Kidney (tissue), 14 donors: Measurements from ENCODE around the gene CCDC57. TPM values are rescaled to one million over a fixed set of nuclear protein-coding genes. Genes with fewer than 3 reads are reported as not detected.

Source experiments
- DNase-seq, 5 donors: peaks; one replicate each; pipeline ENCODE4 v3.0.0-alpha.2; 2013 to 2020
- FAIRE-seq: peaks from 2 replicates; lab custom pipeline; 2012; peaks lifted over from hg19 to GRCh38; lab: Jason Lieb, UNC
- H3K27ac ChIP-seq, 2 donors: one replicate each; pipeline ENCODE4 v1.7.0; 2013; ENCODE audit warnings: low read depth in 2 of 2, low read length in 2 of 2, inconsistent platforms in 1 of 2
- H3K27me3 ChIP-seq: one replicate; pipeline ENCODE4 v1.7.1; 2013; ENCODE audit warnings: low read length, inconsistent platforms; ENCODE audit not compliant: control insufficient read depth, insufficient read depth
- H3K36me3 ChIP-seq, 3 donors: one replicate each; pipeline versions ENCODE4 v1.7.0 to v1.7.1; 2013; ENCODE audit warnings: low read length in 3 of 3, control low read depth in 1 of 3, inconsistent platforms in 1 of 3; ENCODE audit not compliant: insufficient read depth in 3 of 3, control insufficient read depth in 2 of 3
- H3K4me1 ChIP-seq, 3 donors: one replicate each; pipeline versions ENCODE4 v1.7.0 to v1.7.1; 2013; ENCODE audit warnings: low read length in 3 of 3, inconsistent platforms in 1 of 3, low read depth in 1 of 3; ENCODE audit not compliant: control insufficient read depth in 2 of 3, insufficient read depth in 2 of 3
- H3K4me3 ChIP-seq, 3 donors: one replicate each; pipeline versions ENCODE4 v1.7.0 to v1.8.1; 2013; ENCODE audit warnings: low read length in 3 of 3, control low read depth in 1 of 3, inconsistent platforms in 1 of 3
- H3K9ac ChIP-seq, 3 donors: one replicate each; pipeline versions ENCODE4 v1.7.0 to v1.7.1; 2013; ENCODE audit warnings: low read length in 3 of 3, control low read depth in 1 of 3, inconsistent platforms in 1 of 3
- H3K9me3 ChIP-seq, 3 donors: one replicate each; pipeline versions ENCODE4 v1.7.0 to v1.7.1; 2013; ENCODE audit warnings: low read length in 3 of 3, control low read depth in 1 of 3, inconsistent platforms in 1 of 3; ENCODE audit not compliant: control insufficient read depth in 2 of 3, insufficient read depth in 1 of 3
- intact Hi-C: fragments of 100-400 bp; cut with DNase I; formaldehyde crosslinking; loops from one replicate; pipeline ENCODE4 v1.11.1; 2022
- polyA plus RNA-seq: library from polyadenylated mRNA; stranded (reverse); fragments of 350-450 nt; fragmentation: Illumina TruSeq; extraction: RNeasy Lipid Tissue Mini Kit (QIAGEN cat#74804); gene quantifications from one replicate; pipeline ENCODE4 v1.2.3, GENCODE V29; 2014; ENCODE audit warnings: low read depth, low replicate concordance; ENCODE audit not compliant: insufficient read depth
- total RNA-seq: library from RNA; stranded (reverse); fragmentation: NEBNext Ultra II Directional; extraction: Animal tissue kit (Norgen Biotek cat#: 25700); gene quantifications from one replicate; pipeline ENCODE4 v1.2.1, GENCODE V29; 2021
- TF ChIP-seq, protein P1 (sequence below): IDR thresholded peaks from 3 replicates; pipeline ENCODE4 v1.5.1; 2012; ENCODE audit warnings: mild to moderate bottlenecking, moderate library complexity, borderline replicate concordance; ENCODE audit not compliant: insufficient read depth; ENCODE audit errors: extremely low read depth
- donor health status: control.
- donor health status: control.
- donor health status: control.
- donor health status: control.
- donor health status: control.
- donor health status: DM: yes; HTN: yes; CAD: no.
- donor health status: Normal renal cell carcinoma (clear cell type).

The CCDC57 gene
- total and polyA plus RNA-seq, 2 donors from 2014 or later, result 46.7 to 79.4 TPM

DNA sequence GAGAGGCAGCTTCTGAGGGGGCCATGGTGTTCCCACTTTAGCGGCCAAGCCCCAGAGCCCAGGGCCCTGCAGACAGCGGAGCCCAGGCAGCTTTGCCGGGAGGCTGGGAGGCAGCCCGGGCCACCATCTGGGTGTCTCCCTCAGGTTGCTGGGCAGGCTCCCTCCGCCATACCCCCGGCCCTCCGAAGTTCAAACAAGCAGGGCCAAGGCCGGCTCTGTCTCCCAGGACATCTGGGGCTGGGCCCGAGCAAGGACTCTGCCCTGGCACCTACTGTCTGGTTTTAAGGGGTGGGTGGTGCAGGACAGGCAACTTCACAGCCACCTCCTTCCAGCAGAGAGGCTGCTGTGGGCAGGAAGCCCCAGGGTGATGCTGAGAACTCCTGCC, 149.7 kb downstream of the CCDC57 start:
- TF ChIP-seq, protein P1, sequence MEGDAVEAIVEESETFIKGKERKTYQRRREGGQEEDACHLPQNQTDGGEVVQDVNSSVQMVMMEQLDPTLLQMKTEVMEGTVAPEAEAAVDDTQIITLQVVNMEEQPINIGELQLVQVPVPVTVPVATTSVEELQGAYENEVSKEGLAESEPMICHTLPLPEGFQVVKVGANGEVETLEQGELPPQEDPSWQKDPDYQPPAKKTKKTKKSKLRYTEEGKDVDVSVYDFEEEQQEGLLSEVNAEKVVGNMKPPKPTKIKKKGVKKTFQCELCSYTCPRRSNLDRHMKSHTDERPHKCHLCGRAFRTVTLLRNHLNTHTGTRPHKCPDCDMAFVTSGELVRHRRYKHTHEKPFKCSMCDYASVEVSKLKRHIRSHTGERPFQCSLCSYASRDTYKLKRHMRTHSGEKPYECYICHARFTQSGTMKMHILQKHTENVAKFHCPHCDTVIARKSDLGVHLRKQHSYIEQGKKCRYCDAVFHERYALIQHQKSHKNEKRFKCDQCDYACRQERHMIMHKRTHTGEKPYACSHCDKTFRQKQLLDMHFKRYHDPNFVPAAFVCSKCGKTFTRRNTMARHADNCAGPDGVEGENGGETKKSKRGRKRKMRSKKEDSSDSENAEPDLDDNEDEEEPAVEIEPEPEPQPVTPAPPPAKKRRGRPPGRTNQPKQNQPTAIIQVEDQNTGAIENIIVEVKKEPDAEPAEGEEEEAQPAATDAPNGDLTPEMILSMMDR, result no peak
- no peak for FAIRE-seq
- no peaks in the 10 kb centered on the region for H3K27me3 ChIP-seq
- H3K4me3 ChIP-seq, result no peak overlapping the region
- H3K9me3 ChIP-seq, result no peaks in the 10 kb centered on the region
- no peak for DNase-seq
- H3K9ac ChIP-seq, result no peak overlapping the region
- H3K36me3 ChIP-seq, result peaks cover 0 to 21% (median 4%) of the 10 kb centered on the region in 3 donors
- intact Hi-C loops, result no loop called here
- H3K4me1 ChIP-seq, result peaks cover 0 to 18% (median 11%) of the 10 kb centered on the region in 3 donors
- H3K27ac ChIP-seq, result no peak overlapping the region

DNA sequence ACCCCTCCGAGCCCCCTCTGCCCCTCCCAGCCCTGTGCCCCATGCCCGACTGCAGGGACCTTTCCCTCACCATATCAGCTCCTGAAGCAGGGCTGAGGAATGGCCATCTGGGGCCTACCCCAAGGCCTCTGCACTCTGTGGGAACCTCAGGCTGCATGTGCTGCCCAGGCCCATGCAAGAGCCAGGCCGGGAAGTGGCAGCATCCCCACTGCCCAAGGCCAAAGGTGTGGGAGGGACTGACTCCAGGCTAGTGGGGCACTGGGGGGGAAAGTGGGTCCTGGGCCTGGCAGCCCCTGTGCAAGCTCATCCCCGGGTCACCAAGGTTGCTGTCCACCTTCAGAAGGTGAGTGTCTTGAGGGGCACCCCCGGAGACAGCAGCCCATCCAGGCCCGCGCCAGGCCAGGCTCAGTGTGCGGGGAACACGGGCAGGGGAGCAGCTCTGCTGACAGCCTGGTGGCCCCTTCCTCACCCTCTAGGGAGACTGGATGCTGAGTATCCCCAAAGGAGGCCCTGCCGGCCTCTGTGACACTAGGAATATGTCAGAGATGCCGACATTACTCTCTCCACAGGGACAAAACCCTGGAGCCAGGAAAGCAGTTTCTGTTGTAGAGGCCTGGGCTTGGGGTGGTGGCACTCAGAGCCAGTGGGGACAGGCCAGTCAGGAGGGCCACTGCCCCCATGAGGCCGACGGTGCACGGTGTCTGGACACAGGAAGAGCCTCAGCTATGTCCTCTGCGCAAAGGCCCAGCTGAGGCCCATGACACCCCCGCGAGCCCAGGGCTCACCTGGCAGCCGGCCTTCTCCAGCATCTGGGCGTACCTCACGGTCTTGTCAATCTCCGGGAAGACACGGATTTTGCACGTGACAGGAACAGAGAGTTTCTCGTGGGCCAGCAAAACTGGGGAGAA, 150.3 kb downstream of the CCDC57 start:
- peaks cover 0 to 22% (median 15%) of the 10 kb centered on the region in 3 donors for H3K4me1 ChIP-seq
- no peaks in the 10 kb centered on the region for H3K27me3 ChIP-seq
- no peak overlapping the region for H3K9ac ChIP-seq
- H3K4me3 ChIP-seq, result no peak overlapping the region
- no peak for FAIRE-seq
- H3K9me3 ChIP-seq, result no peaks in the 10 kb centered on the region
- TF ChIP-seq, protein P1, result no peak
- H3K36me3 ChIP-seq, result peaks cover 0 to 21% (median 4%) of the 10 kb centered on the region in 3 donors
- intact Hi-C loops, result no loop called here
- no peak overlapping the region for H3K27ac ChIP-seq
- DNase-seq, result no peak

DNA sequence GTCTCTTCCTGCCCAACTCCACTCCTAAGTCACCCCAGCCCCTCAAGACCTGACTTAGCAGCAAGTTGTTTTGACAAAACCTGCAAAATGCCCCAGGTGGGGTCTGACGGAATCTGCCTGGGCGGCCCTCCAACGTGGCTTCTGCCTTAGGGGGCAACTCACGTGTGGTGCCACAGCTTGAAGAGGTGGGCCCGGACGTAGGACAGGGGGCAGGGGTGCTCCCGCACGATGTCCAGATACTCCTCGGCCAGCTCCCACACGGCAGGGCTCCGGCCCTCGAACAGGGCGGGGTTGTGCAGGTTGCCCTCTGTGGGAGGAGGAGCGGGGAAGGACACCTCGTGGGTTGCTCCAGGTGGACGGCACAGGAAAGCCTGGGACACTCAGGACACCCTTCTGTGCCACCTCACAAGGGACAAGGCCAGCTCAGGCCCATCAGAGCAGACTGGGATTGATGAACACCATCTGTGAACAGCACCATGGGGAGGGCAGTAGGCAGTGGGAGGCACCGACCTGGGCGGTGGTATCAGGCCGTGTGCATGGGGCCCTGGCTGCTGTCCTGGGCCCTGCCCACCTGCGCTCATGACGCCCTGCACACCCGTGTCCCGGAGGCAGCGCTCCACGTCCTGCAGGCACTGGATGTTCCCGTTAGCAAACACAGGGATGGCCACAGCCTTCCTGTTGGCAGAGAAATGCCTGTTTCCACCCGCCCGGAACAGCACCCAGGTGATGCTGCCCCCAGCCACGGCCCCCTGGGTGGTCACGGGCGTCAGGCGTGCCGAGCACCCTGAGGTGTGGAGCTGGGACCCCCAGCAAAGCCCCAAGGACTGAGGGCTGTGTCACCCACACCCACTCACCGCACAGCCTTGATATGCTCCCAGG, 151.4 kb downstream of the CCDC57 start:
- DNase-seq (peak in 1 of 5 donors; percentile 63), FAIRE-seq (no peak)
- H3K4me3 ChIP-seq, result no peak overlapping the region
- H3K9ac ChIP-seq, result no peak overlapping the region
- peaks cover 0 to 21% (median 5%) of the 10 kb centered on the region in 3 donors for H3K36me3 ChIP-seq
- no peaks in the 10 kb centered on the region for H3K27me3 ChIP-seq
- no peaks in the 10 kb centered on the region for H3K9me3 ChIP-seq
- intact Hi-C loops, result no loop called here
- H3K4me1 ChIP-seq, result peaks cover 0 to 24% (median 14%) of the 10 kb centered on the region in 3 donors
- TF ChIP-seq, protein P1, result no peak
- no peak overlapping the region for H3K27ac ChIP-seq
